Mesothelial cell of epicardium (in vitro differentiated cells): Measurements from ENCODE around the gene RNF123. TPM values are rescaled to one million over a fixed set of nuclear protein-coding genes. Genes with fewer than 3 reads are reported as not detected.

Source experiments
- DNase-seq, 2 experiments: peaks; one replicate each; pipeline ENCODE4 v3.0.0; 2021; ENCODE audit warnings: low spot score in 2 of 2; ENCODE audit not compliant: unreplicated experiment in 2 of 2
- H3K27ac Mint-ChIP-seq: 2 replicates; pipeline ENCODE4 v1.8.0; 2021; ENCODE audit warnings: mixed read lengths
- H3K27me3 Mint-ChIP-seq: 2 replicates; pipeline ENCODE4 v1.8.0; 2021; ENCODE audit warnings: low read depth, mixed read lengths
- H3K36me3 Mint-ChIP-seq: 2 replicates; pipeline ENCODE4 v1.8.0; 2021; ENCODE audit warnings: mixed read lengths
- H3K4me1 Mint-ChIP-seq: 2 replicates; pipeline ENCODE4 v1.8.0; 2021; ENCODE audit warnings: mixed read lengths
- H3K4me3 Mint-ChIP-seq: 2 replicates; pipeline ENCODE4 v1.8.0; 2021; ENCODE audit warnings: mild to moderate bottlenecking, moderate library complexity, mixed read lengths
- H3K9me3 Mint-ChIP-seq: 2 replicates; pipeline ENCODE4 v1.8.0; 2021; ENCODE audit warnings: mixed read lengths
- total RNA-seq: library from RNA; stranded (reverse); gene quantifications from 3 replicates; pipeline ENCODE4 v1.2.1, GENCODE V29; 2021
- TF ChIP-seq, protein P1 (sequence below): fragments of 200-600 bp; sonication (generic); IDR thresholded peaks from one replicate; pipeline ENCODE4 v1.5.0; 2021; ENCODE audit warnings: antibody characterized with exemption; ENCODE audit not compliant: unreplicated experiment

Gene RNF123
- total RNA-seq, 1 donor from 2014 or later = 59.2 TPM

DNA sequence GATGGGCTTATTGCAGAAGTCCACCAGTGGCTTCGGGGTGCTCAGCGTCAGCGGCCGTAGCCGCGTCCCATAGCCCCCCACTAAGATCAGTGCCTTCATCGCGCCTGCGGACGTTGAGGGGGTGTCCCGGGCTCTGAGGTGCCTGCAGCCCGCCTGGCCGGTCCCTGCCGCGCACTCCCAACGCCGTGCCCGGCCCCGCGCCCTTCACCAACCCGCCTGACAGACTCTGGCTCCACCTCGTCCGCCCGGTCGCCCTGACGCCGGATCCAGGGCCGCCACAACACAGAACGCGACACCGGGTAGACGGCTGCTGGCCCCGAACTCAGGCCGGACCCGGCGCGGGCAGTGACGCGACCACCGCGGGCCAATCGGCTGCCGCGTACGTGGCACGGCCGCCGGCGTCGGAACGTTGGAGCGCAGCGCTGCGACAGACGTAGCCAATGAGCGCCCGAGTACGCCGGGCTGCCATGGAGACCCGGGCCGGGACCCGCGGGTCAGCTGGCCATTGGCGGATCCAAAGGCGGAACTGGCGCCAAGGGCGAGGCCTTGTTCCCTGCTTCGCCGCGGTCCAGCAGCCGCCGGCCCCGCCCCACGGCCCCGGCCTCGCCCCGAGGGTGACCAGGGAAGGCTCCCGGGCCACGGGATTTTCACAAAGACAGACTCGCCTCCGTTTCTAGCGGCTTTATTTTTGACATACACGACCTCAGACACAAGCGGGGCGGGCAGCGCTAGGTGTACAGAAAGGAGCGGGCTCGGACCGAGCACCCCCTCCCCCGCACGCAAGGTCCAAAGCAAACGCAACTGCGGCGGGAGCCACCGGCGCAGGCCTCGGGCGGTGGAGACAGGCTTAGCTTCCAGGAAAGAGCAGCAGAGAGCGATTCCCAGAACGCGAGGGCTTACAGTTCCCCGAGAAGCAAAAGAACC lies 34.5 kb downstream of the RNF123 start, which contains the start of gene GMPPB:
TSS of gene GMPPB (minus strand) at position 324 of the 924 bp plus-strand sequence. CDS start at position 99, 225 bp downstream.
- TF ChIP-seq, protein P1, sequence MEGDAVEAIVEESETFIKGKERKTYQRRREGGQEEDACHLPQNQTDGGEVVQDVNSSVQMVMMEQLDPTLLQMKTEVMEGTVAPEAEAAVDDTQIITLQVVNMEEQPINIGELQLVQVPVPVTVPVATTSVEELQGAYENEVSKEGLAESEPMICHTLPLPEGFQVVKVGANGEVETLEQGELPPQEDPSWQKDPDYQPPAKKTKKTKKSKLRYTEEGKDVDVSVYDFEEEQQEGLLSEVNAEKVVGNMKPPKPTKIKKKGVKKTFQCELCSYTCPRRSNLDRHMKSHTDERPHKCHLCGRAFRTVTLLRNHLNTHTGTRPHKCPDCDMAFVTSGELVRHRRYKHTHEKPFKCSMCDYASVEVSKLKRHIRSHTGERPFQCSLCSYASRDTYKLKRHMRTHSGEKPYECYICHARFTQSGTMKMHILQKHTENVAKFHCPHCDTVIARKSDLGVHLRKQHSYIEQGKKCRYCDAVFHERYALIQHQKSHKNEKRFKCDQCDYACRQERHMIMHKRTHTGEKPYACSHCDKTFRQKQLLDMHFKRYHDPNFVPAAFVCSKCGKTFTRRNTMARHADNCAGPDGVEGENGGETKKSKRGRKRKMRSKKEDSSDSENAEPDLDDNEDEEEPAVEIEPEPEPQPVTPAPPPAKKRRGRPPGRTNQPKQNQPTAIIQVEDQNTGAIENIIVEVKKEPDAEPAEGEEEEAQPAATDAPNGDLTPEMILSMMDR = no peak
- Mint-ChIP-seq H3K36me3 (no peaks in the 10 kb centered on the region), H3K27ac (peak within 1 kb of the TSS; percentile 100), H3K4me3 (peak within 1 kb of the TSS; percentile 95), H3K4me1 (peaks cover 21% of the 10 kb centered on the region), H3K9me3 (no peaks in the 10 kb centered on the region), H3K27me3 (no peaks in the 10 kb centered on the region)
- peak; percentile 89 to 92 for DNase-seq

DNA sequence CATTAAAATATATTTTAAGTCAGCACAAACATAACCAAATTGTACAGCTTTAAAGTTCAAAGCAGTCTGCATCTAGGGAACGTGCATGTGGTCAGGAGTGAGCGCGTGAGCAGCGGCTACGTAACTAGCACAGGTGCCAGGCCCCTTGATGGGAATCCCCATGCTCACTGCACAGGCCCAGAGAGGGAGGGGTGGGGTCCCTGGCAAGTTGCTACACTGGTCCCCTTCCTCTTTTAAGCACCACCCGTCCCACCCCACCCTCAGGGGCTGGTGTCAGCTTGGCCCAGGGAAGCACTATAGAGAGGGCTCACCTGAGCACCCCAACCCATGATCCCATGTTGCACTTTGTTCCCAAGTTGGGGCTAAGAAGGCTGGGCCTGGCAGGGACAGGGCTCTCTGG lies 35.2 kb downstream of the RNF123 start:
- peaks cover 17% of the 10 kb centered on the region for H3K4me1 Mint-ChIP-seq
- peak overlapping the region; percentile 100 for H3K27ac Mint-ChIP-seq
- DNase-seq = no peak
- TF ChIP-seq, protein P1 = no peak
- H3K27me3 Mint-ChIP-seq = no peaks in the 10 kb centered on the region
- peaks cover 2% of the 10 kb centered on the region for H3K36me3 Mint-ChIP-seq
- H3K9me3 Mint-ChIP-seq = no peaks in the 10 kb centered on the region
- H3K4me3 Mint-ChIP-seq = peak overlapping the region; percentile 95

DNA sequence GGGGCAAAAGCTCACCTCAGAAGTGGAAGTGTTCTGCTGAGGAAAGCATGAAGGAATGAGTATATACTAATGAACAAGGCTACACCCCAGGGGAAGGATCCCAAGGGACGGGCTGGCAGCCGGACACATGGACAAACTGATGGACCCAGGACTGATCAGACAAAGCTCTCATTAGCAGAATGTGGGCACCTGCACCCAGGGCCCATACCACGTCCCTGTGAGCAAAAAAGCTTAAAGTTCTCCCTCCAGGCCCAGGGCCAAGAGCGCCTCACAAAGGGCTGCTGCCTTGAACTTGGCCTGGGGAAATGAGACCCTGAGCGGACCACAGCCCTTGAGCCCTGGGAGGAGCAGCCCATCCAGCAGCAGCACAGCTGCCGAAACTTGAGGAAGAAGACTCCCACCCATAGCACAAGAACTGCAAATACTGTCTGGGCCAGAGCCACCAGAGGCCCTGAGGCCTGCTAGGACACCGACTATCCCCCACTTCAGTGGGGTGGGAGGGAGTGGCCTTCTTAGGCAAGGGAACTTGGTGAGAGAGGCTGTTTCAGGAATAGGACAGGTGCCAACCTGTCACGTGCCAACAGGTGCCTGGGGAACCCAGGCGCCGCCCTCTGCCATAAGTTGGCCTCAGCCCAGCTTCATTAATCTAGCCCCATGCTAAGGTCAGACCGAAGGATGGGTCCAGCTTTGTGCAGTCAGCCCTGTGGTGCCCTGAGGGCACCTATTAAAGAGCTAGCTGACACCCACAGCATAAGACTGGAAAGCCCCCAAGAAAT lies 36.7 kb downstream of the RNF123 start:
- H3K36me3 Mint-ChIP-seq = peaks cover 6% of the 10 kb centered on the region
- peaks cover 13% of the 10 kb centered on the region for H3K4me1 Mint-ChIP-seq
- no peaks in the 10 kb centered on the region for H3K9me3 Mint-ChIP-seq
- H3K27me3 Mint-ChIP-seq = no peaks in the 10 kb centered on the region
- no peak overlapping the region for H3K4me3 Mint-ChIP-seq
- no peak for DNase-seq
- H3K27ac Mint-ChIP-seq = no peak overlapping the region
- TF ChIP-seq, protein P1 = no peak

DNA sequence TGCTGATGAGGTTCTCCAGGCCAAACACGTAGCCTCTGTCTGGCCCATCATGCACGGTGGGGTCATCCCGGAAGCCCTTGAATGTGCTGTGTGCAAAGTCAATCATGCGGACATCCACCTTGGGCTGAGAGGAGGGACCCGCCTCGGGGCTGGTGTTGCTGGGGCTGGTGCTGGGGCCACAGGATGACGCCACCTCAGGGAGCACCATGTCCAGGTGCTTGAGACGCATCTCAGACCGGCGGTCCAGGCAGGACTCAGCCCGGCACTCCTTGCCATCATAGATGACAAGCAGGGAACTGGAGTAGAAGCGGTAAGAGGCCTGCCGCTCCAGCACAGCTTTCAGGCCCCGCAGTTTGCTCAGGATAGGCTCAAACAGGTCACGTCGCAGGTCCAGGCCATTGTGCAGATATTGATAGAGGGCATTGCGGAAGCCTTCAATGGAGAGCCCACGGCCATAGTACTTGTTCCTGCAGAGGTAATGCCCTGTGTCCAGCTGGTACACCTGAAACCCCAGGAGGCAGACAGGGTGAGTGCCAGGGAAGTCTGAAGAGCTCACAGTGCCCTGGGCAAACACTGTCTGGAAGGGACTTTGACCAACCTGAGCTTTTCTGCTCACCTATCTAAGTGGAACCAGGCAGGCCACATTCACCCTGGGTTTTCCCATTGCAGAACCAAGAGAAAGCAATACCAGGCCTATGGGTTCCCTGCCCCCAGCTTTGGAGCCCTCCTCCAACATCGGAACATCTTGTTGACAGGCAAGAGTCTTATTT lies 38.0 kb downstream of the RNF123 start:
- H3K27ac Mint-ChIP-seq = no peak overlapping the region
- no peaks in the 10 kb centered on the region for H3K9me3 Mint-ChIP-seq
- no peaks in the 10 kb centered on the region for H3K27me3 Mint-ChIP-seq
- peaks cover 13% of the 10 kb centered on the region for H3K4me1 Mint-ChIP-seq
- TF ChIP-seq, protein P1 = no peak
- H3K36me3 Mint-ChIP-seq = peaks cover 10% of the 10 kb centered on the region
- DNase-seq = no peak
- H3K4me3 Mint-ChIP-seq = no peak overlapping the region

DNA sequence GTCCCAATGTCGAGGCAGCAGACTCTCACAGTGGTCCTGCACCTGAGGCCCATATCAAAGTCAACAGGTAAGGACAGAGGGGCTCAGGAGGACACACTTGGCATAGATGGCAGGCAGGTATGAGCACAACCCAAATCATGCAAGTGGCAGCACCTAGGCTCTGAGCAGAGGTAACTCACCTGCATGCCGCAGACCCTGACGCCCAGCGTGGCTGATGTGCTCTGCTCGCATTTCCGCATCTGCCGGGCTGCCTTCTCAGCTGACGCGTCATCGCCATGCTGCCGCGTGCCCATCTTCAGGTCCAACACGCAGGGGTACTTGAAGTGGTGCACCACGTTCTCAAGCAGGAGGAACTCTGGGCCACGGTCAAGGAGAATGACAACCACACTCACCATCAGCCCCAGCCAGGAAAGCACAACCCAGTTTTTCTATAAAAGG lies 38.6 kb downstream of the RNF123 start:
- peaks cover 16% of the 10 kb centered on the region for H3K36me3 Mint-ChIP-seq

More for the DNA sequence above, 38.6 kb downstream of the RNF123 start:
- Mint-ChIP-seq H3K4me1 (peaks cover 7% of the 10 kb centered on the region), H3K27me3 (no peaks in the 10 kb centered on the region), H3K4me3 (no peak overlapping the region), H3K9me3 (no peaks in the 10 kb centered on the region), H3K27ac (no peak overlapping the region)
- DNase-seq = no peak
- TF ChIP-seq, protein P1 = no peak
